Measurements from ENCODE around the gene TBC1D14.
"Not testable (repeated sequence)": the region's sequence is repeated elsewhere in the genome, so short reads cannot be mapped to it uniquely, and the experiment has no call there.

Gene TBC1D14

GRCh38 chr4:6890971-6891370 lies 18.7 kb upstream of the TBC1D14 start:
- FAIRE-seq: not testable (repeated sequence)

- FAIRE-seq: no peak
These were observed 18.0 kb upstream of the TBC1D14 start for GRCh38 chr4:6891436-6892170.

GRCh38 chr4:6892190-6892908 lies 17.3 kb upstream of the TBC1D14 start:
- no peak for FAIRE-seq

- FAIRE-seq: no peak
These were observed 16.8 kb upstream of the TBC1D14 start for GRCh38 chr4:6892909-6893202.

DNA sequence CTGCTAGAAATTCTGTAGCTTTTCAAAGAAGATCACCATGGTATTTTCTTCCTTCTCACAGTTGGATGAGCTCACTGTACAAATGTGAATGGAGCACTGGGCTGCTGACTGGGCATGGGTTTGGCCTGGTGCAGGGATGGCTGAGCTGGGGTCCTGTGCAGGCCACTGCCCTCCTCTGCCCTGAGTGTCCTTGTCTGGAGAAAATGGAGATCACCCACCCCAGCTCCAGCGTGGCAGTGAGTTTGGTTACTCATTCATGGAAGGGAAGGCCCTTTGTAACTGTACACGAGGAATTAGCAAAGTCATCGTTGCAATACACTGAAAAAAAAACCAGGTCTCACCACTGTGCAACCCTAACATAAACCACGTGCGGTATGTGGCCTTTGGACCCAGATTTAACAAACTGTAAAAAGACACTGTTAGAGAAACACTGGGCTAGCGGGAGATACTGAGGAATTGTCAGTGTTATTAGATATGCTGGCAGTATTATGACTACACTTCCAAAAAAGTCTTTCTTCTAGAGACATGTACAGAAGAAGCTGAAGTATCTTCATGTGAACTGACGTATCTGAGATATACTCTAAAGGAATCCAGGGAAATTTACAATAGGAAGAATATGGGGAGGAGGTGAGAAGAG lies 16.1 kb upstream of the TBC1D14 start:
- no peak for FAIRE-seq

- FAIRE-seq: no peak
These were observed 15.5 kb upstream of the TBC1D14 start for GRCh38 chr4:6894086-6894478.

DNA sequence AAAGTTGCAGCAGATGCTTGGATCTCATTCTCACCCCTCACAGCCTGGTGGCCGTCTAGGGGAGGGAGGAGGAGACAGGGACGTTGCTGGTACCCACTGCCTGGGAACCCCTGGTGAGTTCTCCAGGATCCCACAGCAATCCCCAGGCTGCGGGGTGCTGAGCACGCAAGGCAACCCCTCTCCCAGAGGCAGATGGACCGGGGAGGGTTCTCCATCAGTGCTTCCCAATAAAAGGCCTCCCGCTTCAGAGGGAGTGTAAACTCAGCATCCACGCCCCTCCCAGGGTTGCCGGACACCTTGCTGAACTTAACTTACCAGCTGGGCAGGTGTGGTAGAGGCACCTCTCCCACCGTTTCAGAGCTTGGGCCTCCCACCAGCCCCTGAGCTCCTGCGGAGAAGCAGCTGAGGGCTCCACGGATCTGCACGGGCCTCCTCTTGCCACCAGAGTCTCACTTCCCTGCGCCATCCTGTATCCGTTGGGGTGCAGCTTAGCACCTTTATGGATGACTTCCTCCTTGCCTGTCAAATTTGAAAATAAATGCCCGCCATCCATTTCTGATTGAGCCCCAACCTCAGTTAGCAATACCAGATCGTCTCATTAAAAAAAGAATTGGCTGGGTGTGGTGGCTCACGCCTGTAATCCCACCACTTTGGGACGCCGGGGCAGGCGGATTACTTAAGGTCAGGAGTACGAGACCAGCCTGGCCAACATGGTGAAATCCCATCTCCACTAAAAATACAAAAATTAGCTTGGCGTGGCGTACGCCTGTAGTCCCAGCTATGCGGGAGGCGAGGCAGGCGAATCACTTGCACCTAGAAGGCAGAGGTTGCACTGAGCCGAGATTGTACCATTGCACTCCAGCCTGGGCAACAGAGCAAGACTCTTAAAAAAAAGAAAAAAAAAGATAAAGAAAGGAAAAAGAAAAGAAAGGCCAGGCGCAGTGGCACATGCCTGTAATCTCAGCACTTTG lies 14.8 kb upstream of the TBC1D14 start:
- FAIRE-seq: no peak

- FAIRE-seq: no peak
These were observed 13.6 kb upstream of the TBC1D14 start for GRCh38 chr4:6896035-6896434.

DNA sequence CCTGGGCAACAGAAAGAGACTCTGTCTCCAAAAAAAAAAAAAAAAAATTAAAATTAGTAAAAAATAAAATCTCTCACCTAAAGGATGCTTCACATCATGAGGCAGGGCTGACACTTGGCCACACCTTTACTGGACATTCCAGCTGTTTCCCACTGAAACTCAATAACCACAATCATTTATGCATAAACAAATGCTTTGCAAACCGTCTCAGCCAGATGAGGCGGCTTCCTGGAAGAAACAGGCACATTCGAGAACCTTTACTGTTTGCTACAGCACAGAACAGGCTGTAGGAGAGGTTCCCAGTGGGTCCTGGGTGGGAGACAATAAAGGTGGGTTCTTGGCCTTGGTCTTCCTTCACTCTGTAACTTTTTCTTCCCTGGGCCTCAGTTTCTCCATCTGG lies 10.9 kb upstream of the TBC1D14 start:
- FAIRE-seq: no peak

GRCh38 chr4:6900181-6900812 lies 9.3 kb upstream of the TBC1D14 start:
- FAIRE-seq: no peak

GRCh38 chr4:6900956-6901355 lies 8.7 kb upstream of the TBC1D14 start:
- FAIRE-seq: no peak

DNA sequence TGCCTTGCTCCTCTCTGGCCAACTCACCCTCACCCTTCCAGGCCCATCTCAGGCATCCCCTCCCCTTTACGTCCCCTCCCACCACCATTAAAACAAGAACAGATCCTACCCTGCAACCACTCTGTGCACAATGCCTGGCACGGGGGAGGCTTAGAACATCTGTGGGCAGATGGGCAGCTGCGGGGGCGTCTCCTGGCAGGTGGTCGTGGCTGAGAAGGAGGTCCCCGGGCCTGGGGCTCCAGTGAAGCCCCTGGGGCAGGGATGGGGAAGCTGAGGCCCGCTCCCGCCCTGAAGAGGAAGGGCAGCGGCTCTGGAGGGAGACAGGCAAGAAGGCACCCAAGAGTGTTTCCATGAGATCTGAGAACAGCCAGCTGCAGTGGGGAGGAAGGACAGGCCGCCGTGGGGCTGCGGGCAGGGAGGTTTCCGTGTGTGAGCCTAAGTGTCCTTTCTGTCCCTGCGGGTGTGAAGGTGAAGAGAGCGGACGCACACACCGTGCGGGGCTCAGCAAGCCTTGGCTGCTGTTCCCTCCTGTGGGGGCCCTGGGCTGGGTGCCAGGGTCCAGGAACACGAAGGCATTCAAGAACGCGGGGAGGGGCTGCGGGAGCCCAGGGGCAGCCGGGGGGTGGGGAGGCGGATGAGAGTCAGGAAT lies 7.8 kb upstream of the TBC1D14 start:
- FAIRE-seq: no peak

DNA sequence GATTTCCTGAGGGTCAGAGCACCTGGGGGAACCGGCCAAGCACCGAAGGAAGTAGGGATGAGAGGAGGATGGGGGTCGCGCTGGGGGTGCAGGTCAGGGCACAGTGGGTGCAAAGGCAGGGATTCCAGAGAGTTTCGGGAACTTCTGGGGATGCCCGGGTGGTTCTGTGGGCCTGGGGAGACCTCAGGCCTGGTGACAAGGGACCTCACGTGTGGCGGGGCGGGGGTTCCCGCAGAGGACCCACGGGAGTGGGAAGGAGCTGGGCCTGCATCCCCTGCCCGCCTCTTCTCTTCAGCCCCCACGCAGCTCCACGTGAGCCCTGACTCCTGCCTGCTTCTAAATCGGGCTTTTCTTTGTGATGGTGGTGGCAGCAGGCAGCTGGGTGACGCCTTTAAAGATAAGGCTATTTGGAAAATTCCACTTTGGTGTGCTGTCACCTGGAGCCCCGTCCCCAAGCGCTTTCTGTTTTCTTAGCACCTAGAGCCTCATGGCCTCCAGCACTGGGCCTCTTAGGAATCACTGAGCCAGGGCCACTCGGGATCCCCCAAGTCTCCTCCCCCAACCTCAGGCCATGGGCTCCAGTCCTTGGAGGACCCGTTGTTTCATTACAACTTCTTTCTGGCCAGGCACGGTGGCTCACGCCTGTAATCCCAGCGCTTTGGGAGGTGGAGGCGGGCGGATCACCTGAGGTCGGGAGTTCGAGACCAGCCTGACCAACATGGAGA lies 7.1 kb upstream of the TBC1D14 start:
- no peak for FAIRE-seq

GRCh38 chr4:6905516-6906445 lies 3.8 kb upstream of the TBC1D14 start:
- FAIRE-seq: no peak

GRCh38 chr4:6906486-6906885 lies 3.1 kb upstream of the TBC1D14 start:
- not testable (repeated sequence) for FAIRE-seq

DNA sequence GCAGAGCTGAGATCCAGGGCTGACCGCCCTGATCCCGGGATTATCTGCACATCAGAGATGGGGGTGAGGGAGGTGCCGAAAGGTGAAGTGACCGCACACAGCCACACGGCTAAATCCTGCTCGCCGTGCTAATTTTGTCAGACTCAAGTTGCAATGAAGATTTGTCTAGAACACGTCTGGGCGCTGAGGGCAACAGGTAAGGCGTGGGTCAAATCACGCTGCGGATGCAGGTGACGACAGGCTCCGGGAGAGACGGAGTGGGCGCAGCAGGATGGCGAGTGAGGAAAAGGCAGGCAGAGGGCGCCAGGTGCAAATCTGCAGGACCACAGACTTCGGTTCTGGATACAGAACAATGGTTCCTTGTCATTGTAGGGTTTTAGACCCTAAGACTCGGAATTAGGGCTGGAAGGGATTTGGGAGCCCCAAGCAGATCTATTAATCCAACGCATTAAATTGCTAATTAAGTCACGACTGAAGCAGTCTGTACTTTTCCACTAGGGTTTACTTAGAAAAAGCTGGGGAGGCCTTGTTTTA lies 1.9 kb upstream of the TBC1D14 start:
- no peak for FAIRE-seq

GRCh38 chr4:6908432-6909112 lies 1.1 kb upstream of the TBC1D14 start:
- FAIRE-seq: no peak

DNA sequence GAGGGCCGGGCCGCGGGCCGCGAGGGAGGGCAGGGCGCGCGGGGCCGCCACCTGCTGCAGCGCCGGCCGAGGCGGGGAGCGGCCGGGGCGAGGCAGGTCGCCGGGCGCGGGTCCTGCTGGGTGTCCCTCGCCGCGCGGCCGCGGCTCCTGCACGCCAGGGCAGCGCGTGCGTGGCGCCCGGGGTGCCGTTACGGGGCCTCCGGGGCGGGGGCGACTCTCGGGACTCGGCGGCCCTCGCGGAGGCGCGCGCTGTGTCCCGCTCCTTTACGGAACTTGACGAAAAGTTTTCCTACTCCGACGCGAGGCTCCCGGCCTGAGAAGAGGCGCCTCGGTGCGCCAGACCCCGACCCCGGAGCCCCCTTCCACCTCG lies 329 bp downstream of the TBC1D14 start:
- no peak for FAIRE-seq

GRCh38 chr4:6910340-6910959 lies 824 bp downstream of the TBC1D14 start:
- no peak for FAIRE-seq

All from TTC549 (cell line).